MM.1S (cell line): ENCODE results near the gene ECSIT.

Experiments used
- DNase-seq: peaks from one replicate; pipeline ENCODE4 v3.0.0-alpha.2; 2015
- H2AFZ ChIP-seq: fragments of 300-600 bp; sonication (generic); 2 replicates; pipeline ENCODE4 v1.6.0; 2016; ENCODE audit warnings: antibody characterized with exemption, low read length
- H3F3A ChIP-seq: fragments of 300-600 bp; sonication (generic); 2 replicates; pipeline ENCODE4 v1.6.1; 2016; ENCODE audit warnings: mild to moderate bottlenecking, antibody characterized with exemption, low read length, moderate library complexity, mixed read lengths; ENCODE audit not compliant: insufficient read depth
- H3K27ac ChIP-seq: fragments of 300-600 bp; sonication (generic); 2 replicates; pipeline ENCODE4 v1.5.1; 2016; ENCODE audit warnings: mild to moderate bottlenecking, low read length
- H3K27me3 ChIP-seq: fragments of 300-600 bp; sonication (generic); replicated peaks from 2 replicates; pipeline ENCODE4 v1.6.0; 2016; ENCODE audit warnings: low read length; ENCODE audit not compliant: insufficient read depth
- H3K36me3 ChIP-seq: fragments of 300-600 bp; sonication (generic); replicated peaks from 2 replicates; pipeline ENCODE4 v1.6.1; 2016; ENCODE audit warnings: mild to moderate bottlenecking, low read length, mixed read lengths; ENCODE audit not compliant: insufficient read depth
- H3K4me1 ChIP-seq: fragments of 300-600 bp; sonication (generic); 2 replicates; pipeline ENCODE4 v1.6.1; 2016; ENCODE audit warnings: low read length, mixed read lengths
- H3K4me2 ChIP-seq: fragments of 300-600 bp; sonication (generic); 2 replicates; pipeline ENCODE4 v1.6.0; 2016; ENCODE audit warnings: low read depth, low read length
- H3K4me3 ChIP-seq: fragments of 300-600 bp; sonication (generic); 2 replicates; pipeline ENCODE4 v1.5.1; 2016; ENCODE audit warnings: low read length, mixed read lengths
- H3K79me2 ChIP-seq: fragments of 300-600 bp; sonication (generic); 2 replicates; pipeline ENCODE4 v1.6.1; 2016; ENCODE audit warnings: mixed run types, low read length, mixed read lengths
- H3K9ac ChIP-seq: fragments of 300-600 bp; sonication (generic); 2 replicates; pipeline ENCODE4 v1.6.1; 2016; ENCODE audit warnings: low read length, mixed read lengths
- H3K9me2 ChIP-seq: fragments of 300-600 bp; sonication (generic); replicated peaks from 2 replicates; pipeline ENCODE4 v1.6.1; 2016; ENCODE audit warnings: mild to moderate bottlenecking, low read length, mixed read lengths; ENCODE audit not compliant: insufficient read depth
- H3K9me3 ChIP-seq: fragments of 300-600 bp; sonication (generic); replicated peaks from 2 replicates; pipeline ENCODE4 v1.6.1; 2016; ENCODE audit warnings: mild to moderate bottlenecking, low read length, mixed read lengths; ENCODE audit not compliant: insufficient read depth
- H4K20me1 ChIP-seq: fragments of 300-600 bp; sonication (generic); 2 replicates; pipeline ENCODE4 v1.6.1; 2016; ENCODE audit warnings: mild to moderate bottlenecking, low read length, moderate library complexity, mixed read lengths; ENCODE audit not compliant: insufficient read depth
- CTCF ChIP-seq: fragments of 300-600 bp; sonication (generic); IDR thresholded peaks from 2 replicates; pipeline ENCODE4 v1.5.1; 2016; ENCODE audit warnings: antibody characterized with exemption, low read length, mixed read lengths
- EZH2 ChIP-seq: fragments of 300-600 bp; sonication (generic); optimal IDR thresholded peaks from 2 replicates; pipeline ENCODE3; 2017; ENCODE audit warnings: low read depth, mild to moderate bottlenecking, antibody characterized with exemption, low read length, mixed read lengths
- EZH2phosphoT487 ChIP-seq: fragments of 300-600 bp; sonication (generic); IDR thresholded peaks from 2 replicates; pipeline ENCODE4 v1.6.1; 2018; ENCODE audit warnings: antibody characterized with exemption, low read length

The ECSIT gene

DNA sequence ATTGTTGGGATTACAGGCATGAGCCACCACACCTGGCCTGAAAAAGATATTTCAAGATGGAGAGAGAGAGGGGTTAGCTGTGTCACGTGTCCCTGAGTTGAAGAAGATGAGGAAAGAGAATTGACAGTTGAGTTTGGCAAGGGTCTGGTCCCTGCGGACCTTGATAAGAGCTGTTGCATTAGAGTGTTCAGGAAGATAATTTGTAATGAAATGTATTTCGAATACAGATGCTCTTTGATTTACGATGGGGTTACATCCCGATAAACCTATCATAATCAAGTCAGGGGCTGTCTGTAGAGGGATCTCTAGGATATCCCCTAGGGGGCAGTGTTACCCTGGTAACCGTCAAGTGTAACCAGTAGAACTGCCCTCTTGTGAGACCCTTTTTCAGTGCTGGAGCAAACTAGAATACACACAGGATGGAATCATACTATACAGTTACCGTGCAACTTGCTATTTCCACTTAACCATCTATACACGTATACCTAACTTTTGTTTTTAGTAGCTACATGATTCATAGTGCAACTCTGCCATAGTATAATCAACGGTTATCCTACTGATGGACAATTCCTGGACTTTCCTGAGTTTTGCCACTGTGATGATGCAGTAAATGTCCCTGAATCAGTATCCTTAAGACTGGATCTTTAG, 31.6 kb upstream of the ECSIT start:
- Histone ChIP-seq H3K27ac (no peak overlapping the region), H3K4me2 (peak overlapping the region; percentile 75; the same call in 1 of the 2 replicates), H3K9me2 (no peaks in the 10 kb centered on the region), H3K79me2 (peaks cover 31% of the 10 kb centered on the region), H3K4me1 (peaks cover 6% of the 10 kb centered on the region; the same call in 1 of the 2 replicates), H3K9me3 (no peaks in the 10 kb centered on the region), H4K20me1 (no peaks in the 10 kb centered on the region), H2AFZ (no peak overlapping the region), H3K27me3 (no peaks in the 10 kb centered on the region), H3K9ac (peak overlapping the region; percentile 71; the same call in 1 of the 2 replicates), H3K36me3 (no peaks in the 10 kb centered on the region), H3F3A (peaks cover 7% of the 10 kb centered on the region), H3K4me3 (peak overlapping the region; percentile 79; the same call in 1 of the 2 replicates)
- peak; percentile 77 for DNase-seq
- TF ChIP-seq EZH2phosphoT487 (no peak), CTCF (peak; percentile 82)

GRCh38 chr19:11558881-11559828, 30.2 kb upstream of the ECSIT start, which contains the start of gene ELOF1:
TSS of gene ELOF1 (minus strand) at chr19:11559230. CDS start at chr19:11554347, 4,883 bp downstream.
- peak within 1 kb of the TSS; percentile 71 for H3K9ac ChIP-seq
- no peaks in the 10 kb centered on the region for H3K9me2 ChIP-seq
- H3K9me3 ChIP-seq: no peaks in the 10 kb centered on the region
- H3K4me2 ChIP-seq: peak within 1 kb of the TSS; percentile 83
- peaks cover 6% of the 10 kb centered on the region; the same call in 1 of the 2 replicates for H3K4me1 ChIP-seq
- TF ChIP-seq EZH2: no peak
- peak; percentile 30 for TF ChIP-seq CTCF
- H3K79me2 ChIP-seq: peaks cover 35% of the 10 kb centered on the region
- H2AFZ ChIP-seq: peak within 1 kb of the TSS; percentile 94
- H3K27ac ChIP-seq: peak within 1 kb of the TSS; percentile 57; the same call in 1 of the 2 replicates
- no peaks in the 10 kb centered on the region for H4K20me1 ChIP-seq
- H3F3A ChIP-seq: peaks cover 7% of the 10 kb centered on the region
- H3K27me3 ChIP-seq: no peaks in the 10 kb centered on the region
- H3K36me3 ChIP-seq: no peaks in the 10 kb centered on the region
- DNase-seq: peak; percentile 99
- H3K4me3 ChIP-seq: peak within 1 kb of the TSS; percentile 79

- H3K4me2 ChIP-seq: no peak overlapping the region
- H3K79me2 ChIP-seq: peaks cover 35% of the 10 kb centered on the region
Measured at GRCh38 chr19:11556634-11557420, 27.9 kb upstream of the ECSIT start.

More at GRCh38 chr19:11556634-11557420, 27.9 kb upstream of the ECSIT start:
- H3K9ac ChIP-seq: no peak overlapping the region
- H3F3A ChIP-seq: peaks cover 7% of the 10 kb centered on the region
- H3K27me3 ChIP-seq: no peaks in the 10 kb centered on the region
- peaks cover 6% of the 10 kb centered on the region; the same call in 1 of the 2 replicates for H3K4me1 ChIP-seq
- no peak for TF ChIP-seq CTCF
- no peak for TF ChIP-seq EZH2
- no peak for TF ChIP-seq EZH2phosphoT487
- no peak overlapping the region for H2AFZ ChIP-seq
- no peaks in the 10 kb centered on the region for H3K9me2 ChIP-seq
- H4K20me1 ChIP-seq: no peaks in the 10 kb centered on the region
- no peaks in the 10 kb centered on the region for H3K36me3 ChIP-seq
- no peak overlapping the region for H3K27ac ChIP-seq
- H3K4me3 ChIP-seq: no peak overlapping the region
- no peak for DNase-seq
- no peaks in the 10 kb centered on the region for H3K9me3 ChIP-seq
